ENCODE data around the gene MEX3D.
A peak's percentile ranks its signal among the peaks of the same experiment; 100 is the strongest.

MEX3D gene

DNA sequence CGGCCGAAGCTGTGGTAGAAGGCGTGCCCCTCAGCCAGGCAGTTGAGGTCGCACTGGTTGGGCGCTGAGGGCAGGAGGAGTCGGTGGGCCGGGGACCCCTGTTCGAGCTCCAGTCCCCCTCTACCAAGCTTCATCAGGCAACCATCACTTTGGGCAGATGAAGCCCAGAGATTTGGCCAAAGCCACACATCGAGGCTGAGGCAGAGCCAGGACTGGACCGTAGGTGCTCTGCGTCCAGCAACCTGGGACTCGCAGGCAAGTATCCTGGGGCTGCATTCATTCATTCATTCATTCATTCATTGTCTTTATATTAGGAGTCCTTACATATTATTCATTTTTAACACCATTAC, 59.6 kb downstream of the MEX3D start:
- no peak for TF ChIP-seq Cebpa-rat (IDR thresholded peaks at IDR 0.05)
- Histone ChIP-seq H3K9me3 (no peaks in the 10 kb centered on the region), H4K20me1 (peaks cover 31% of the 10 kb centered on the region), H3K4me2 (peak overlapping the region; percentile 89), H3K27ac (no peak overlapping the region), H3K36me3 (no peaks in the 10 kb centered on the region), H3K27me3 (peaks cover 52% of the 10 kb centered on the region), H3K4me1 (peaks cover 59% of the 10 kb centered on the region), H3K4me3 (peak overlapping the region; percentile 69), H3K9ac (no peak overlapping the region)

GRCh38 chr19:1507763-1508506, 60.2 kb downstream of the MEX3D start:
- H3K4me2 ChIP-seq, result peak overlapping the region; percentile 89
- TF ChIP-seq Cebpa-rat (IDR thresholded peaks at IDR 0.05), result no peak

GRCh38 chr19:1507192-1507660, 60.9 kb downstream of the MEX3D start:
- Histone ChIP-seq H3K9me3 (no peaks in the 10 kb centered on the region), H3K9ac (no peak overlapping the region), H4K20me1 (peaks cover 30% of the 10 kb centered on the region), H3K4me2 (peak overlapping the region; percentile 89), H3K36me3 (no peaks in the 10 kb centered on the region), H3K4me1 (peaks cover 63% of the 10 kb centered on the region), H3K27ac (peak overlapping the region; percentile 81), H3K27me3 (peaks cover 52% of the 10 kb centered on the region), H3K4me3 (peak overlapping the region; percentile 69; the same call in 1 of the 2 replicates)
- TF ChIP-seq Cebpa-rat (IDR thresholded peaks at IDR 0.05), result no peak

More at GRCh38 chr19:1507763-1508506, 60.2 kb downstream of the MEX3D start:
- Histone ChIP-seq H3K4me1 (peaks cover 64% of the 10 kb centered on the region), H3K27ac (peak overlapping the region; percentile 81), H3K9ac (peak overlapping the region; percentile 75; the same call in 1 of the 2 replicates), H3K4me3 (peak overlapping the region; percentile 69), H4K20me1 (peaks cover 31% of the 10 kb centered on the region), H3K27me3 (peaks cover 52% of the 10 kb centered on the region), H3K9me3 (no peaks in the 10 kb centered on the region), H3K36me3 (no peaks in the 10 kb centered on the region)

- Histone ChIP-seq H3K9me3 (no peaks in the 10 kb centered on the region), H3K4me3 (no peak overlapping the region), H3K4me1 (peaks cover 58% of the 10 kb centered on the region), H3K27ac (no peak overlapping the region), H3K36me3 (no peaks in the 10 kb centered on the region), H3K27me3 (peaks cover 44% of the 10 kb centered on the region), H3K4me2 (peak overlapping the region; percentile 89), H4K20me1 (peaks cover 22% of the 10 kb centered on the region), H3K9ac (no peak overlapping the region)
- no peak for TF ChIP-seq Cebpa-rat (IDR thresholded peaks at IDR 0.05)
These were observed 61.9 kb downstream of the MEX3D start for GRCh38 chr19:1505991-1506881.

DNA sequence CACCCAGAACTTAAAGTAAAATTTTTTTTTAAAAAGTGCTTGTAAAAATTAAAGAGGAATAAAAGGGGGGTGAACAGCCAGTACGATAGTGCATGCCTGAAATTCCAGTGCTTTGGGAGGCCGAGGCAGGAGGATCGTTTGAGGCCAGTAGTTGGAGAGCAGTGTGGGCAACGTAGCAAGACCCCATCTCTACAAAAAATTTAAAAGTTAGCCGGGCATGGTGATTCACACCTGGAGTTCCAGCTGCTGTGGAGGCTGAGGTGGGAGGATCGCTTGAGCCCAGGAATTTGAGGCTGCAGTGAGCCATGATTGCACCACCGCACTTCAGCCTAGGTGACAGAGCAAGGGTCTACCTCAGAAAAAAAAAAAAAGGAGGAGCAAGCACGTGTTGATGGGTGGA, 63.1 kb downstream of the MEX3D start:
- Histone ChIP-seq H3K9ac (no peak overlapping the region), H3K4me3 (no peak overlapping the region), H4K20me1 (peaks cover 13% of the 10 kb centered on the region), H3K36me3 (no peaks in the 10 kb centered on the region), H3K27me3 (peaks cover 32% of the 10 kb centered on the region), H3K27ac (no peak overlapping the region), H3K4me1 (peaks cover 53% of the 10 kb centered on the region), H3K4me2 (no peak overlapping the region), H3K9me3 (peaks cover 3% of the 10 kb centered on the region; the same call in 1 of the 2 replicates)
- TF ChIP-seq Cebpa-rat (IDR thresholded peaks at IDR 0.05), result no peak

Measured in BLaER1 (cell line).